GM12878 (cell line): ENCODE measurements around the gene HEBP2. TPM values are rescaled to one million over a fixed set of nuclear protein-coding genes. Genes with fewer than 3 reads are reported as not detected.

ENCODE experiments used
- ATAC-seq: fragments of 200-7000 bp; cut with Tn5 transposase; 3 replicates; pipeline ENCODE4 v1.9.1; 2020; ENCODE audit warnings: mild to moderate bottlenecking, moderate library complexity
- BruUV-seq: library from RNA; stranded (reverse); fragments of 400-500 nt; replicated peaks from 2 replicates; lab custom pipeline; 2021; lab: Mats Ljungman, UMichigan
- CTCF ChIA-PET: fragments of 300-600 bp; sonication (Branson Sonifier 250); formaldehyde crosslinking; extraction: SDS; loops from one replicate; lab custom pipeline; 2021; ENCODE audit warnings: inconsistent platforms; lab: Yijun Ruan, JAX
- POLR2A ChIA-PET: fragments of 350-600 bp; formaldehyde crosslinking; extraction: SDS; loops from one replicate; lab custom pipeline; 2021; ENCODE audit warnings: inconsistent platforms; lab: Charles Lee
- RAD21 ChIA-PET: fragments of 300-600 bp; sonication (Branson Sonifier 250); formaldehyde crosslinking; loops from one replicate; lab custom pipeline; 2023; ENCODE audit warnings: antibody characterized with exemption; ENCODE audit not compliant: unreplicated experiment; lab: Charles Lee
- SMC1A ChIA-PET: fragments of 300-600 bp; sonication (Branson Sonifier 250); formaldehyde crosslinking; loops from one replicate; lab custom pipeline; 2023; ENCODE audit not compliant: unreplicated experiment, uncharacterized antibody; lab: Charles Lee
- DNase-seq: peaks from one replicate; pipeline ENCODE4 v3.0.0-alpha.2; 2011; ENCODE audit warnings: low read depth, low spot score
- FAIRE-seq: peaks from 3 replicates; lab custom pipeline; 2011; peaks lifted over from hg19 to GRCh38; lab: Jason Lieb, UNC
- H2AFZ ChIP-seq: 2 replicates; pipeline ENCODE4 v1.6.0; 2011; ENCODE audit warnings: low read depth, low read length, control low read depth; ENCODE audit not compliant: control insufficient read depth
- H3K27ac ChIP-seq: 2 replicates; pipeline ENCODE4 v1.5.1; 2011; ENCODE audit warnings: control low read depth; ENCODE audit not compliant: control insufficient read depth, insufficient read depth
- H3K27me3 ChIP-seq, 2 experiments: replicated peaks in 1 of 2; 2 replicates each; pipeline versions ENCODE4 v1.6.0 to v1.6.1; 2011; ENCODE audit warnings: low read length in 1 of 2; ENCODE audit not compliant: control insufficient read depth in 2 of 2, insufficient read depth in 2 of 2
- H3K36me3 ChIP-seq, 2 experiments: 2 replicates each; pipeline ENCODE4 v1.5.1; 2011; ENCODE audit warnings: low read length in 1 of 2; ENCODE audit not compliant: control insufficient read depth in 2 of 2, insufficient read depth in 2 of 2
- H3K4me1 ChIP-seq: 2 replicates; pipeline ENCODE4 v1.6.1; 2011; ENCODE audit warnings: mild to moderate bottlenecking, low read length, moderate library complexity, mixed read lengths; ENCODE audit not compliant: control insufficient read depth, insufficient read depth
- H3K4me2 ChIP-seq: 2 replicates; pipeline ENCODE4 v1.6.0; 2011; ENCODE audit warnings: control low read depth; ENCODE audit not compliant: control insufficient read depth, insufficient read depth
- H3K4me3 ChIP-seq: fragments of 200-600 bp; sonication (generic); 2 replicates; pipeline ENCODE4 v1.5.1; 2016
- H3K79me2 ChIP-seq: 2 replicates; pipeline ENCODE4 v1.6.0; 2011; ENCODE audit warnings: low read length; ENCODE audit not compliant: control insufficient read depth, insufficient read depth
- H3K9ac ChIP-seq: 2 replicates; pipeline ENCODE4 v1.8.0; 2011; ENCODE audit warnings: low read length, control low read depth, mixed read lengths; ENCODE audit not compliant: control insufficient read depth, insufficient read depth
- H3K9me3 ChIP-seq: replicated peaks from 3 replicates; pipeline ENCODE4 v1.5.1; 2011; ENCODE audit warnings: mild to moderate bottlenecking, low read length; ENCODE audit not compliant: control insufficient read depth, insufficient read depth
- H4K20me1 ChIP-seq: 2 replicates; pipeline ENCODE4 v1.6.0; 2011; ENCODE audit not compliant: control insufficient read depth, insufficient read depth
- ATF7 ChIP-seq: fragments of 450-650 bp; IDR thresholded peaks from 2 replicates; pipeline ENCODE4 v1.6.1; 2016; ENCODE audit warnings: low read depth, mild to moderate bottlenecking
- BHLHE40 ChIP-seq, 2 experiments: fragments of 450-650 bp in 1 of 2; IDR thresholded peaks; 2 replicates each; pipeline ENCODE4 v1.6.1; 2011 to 2017; ENCODE audit warnings: low read depth in 2 of 2, borderline replicate concordance in 1 of 2, improper control_type of control experiment in 1 of 2, low read length in 1 of 2, mild to moderate bottlenecking in 1 of 2
- CBX3 ChIP-seq: fragments of 200-600 bp; sonication (generic); IDR thresholded peaks from 2 replicates; pipeline ENCODE4 v1.6.1; 2016; ENCODE audit warnings: low read depth, borderline replicate concordance
- E4F1 ChIP-seq: fragments of 450-650 bp; IDR thresholded peaks from 2 replicates; pipeline ENCODE4 v1.6.1; 2018; ENCODE audit warnings: borderline replicate concordance, mild to moderate bottlenecking; ENCODE audit not compliant: partially characterized antibody
- GABPA ChIP-seq: IDR thresholded peaks from 2 replicates; pipeline ENCODE4 v1.6.1; 2014; ENCODE audit warnings: antibody characterized with exemption, low read depth, mild to moderate bottlenecking, inconsistent platforms
- ZNF217 ChIP-seq: fragments of 450-650 bp; IDR thresholded peaks from 2 replicates; pipeline ENCODE4 v1.6.1; 2017; ENCODE audit warnings: antibody characterized with exemption, mild to moderate bottlenecking
- WGBS: methylation state at CpG from one replicate; pipeline ENCODE4 v1.1.6; 2016; ENCODE audit warnings: low lambda C conversion rate; ENCODE audit not compliant: insufficient replicate concordance, insufficient coverage; ENCODE audit errors: missing lambda C conversion rate; 5-methylcytosine and 5-hydroxymethylcytosine counted together
- in situ Hi-C: fragments of 300-500 bp; cut with MboI; formaldehyde crosslinking; loops from 9 replicates; pipeline ENCODE4 v1.14.3; 2018; ENCODE audit warnings: mixed read lengths
- intact Hi-C: fragments of 100-400 bp; cut with micrococcal nuclease; formaldehyde crosslinking; loops from one replicate; pipeline ENCODE4 v1.14.2; 2022; ENCODE audit not compliant: unreplicated experiment
- polyA plus RNA-seq, 11 experiments: library from polyadenylated mRNA; depleted of rRNA in 4 of 11; unstranded in 6 of 11; stranded (reverse) in 5 of 11; fragments of >200 nt; fragmentation: Nextera tagmentation in 4 of 11; fragmentation: Illumina TruSeq in 1 of 11; extraction: Ambion mirVana in 4 of 11; extraction: Trizol in 1 of 11; gene quantifications; 1 replicate in 1 of 11; 2 replicates in 10 of 11; pipeline versions ENCODE4 v1.2.1 to v1.2.3, GENCODE V29; 2011 to 2016; ENCODE audit warnings: inconsistent platforms in 2 of 11, missing spikeins in 2 of 11, low read depth in 1 of 11
- total RNA-seq, 4 experiments: library from RNA; depleted of rRNA in 3 of 4; stranded (reverse); fragments of >200 nt in 3 of 4; fragmentation: Illumina TruSeq in 1 of 4; extraction: Trizol in 1 of 4; gene quantifications; 2 replicates each; pipeline versions ENCODE4 v1.2.1 to v1.2.3, GENCODE V29; 2013 to 2021
- TF ChIP-seq, protein P1 (sequence below): fragments of 450-650 bp; IDR thresholded peaks from 2 replicates; pipeline ENCODE4 v1.6.1; 2016; ENCODE audit warnings: mild to moderate bottlenecking, moderate library complexity, borderline replicate concordance

The HEBP2 gene
- total and polyA plus RNA-seq, 10 of the 15 experiments (the other 5 are each of a cell fraction or from before 2014, with no cell fraction given), result 3.8 to 41.8 (median 16.9) TPM

DNA sequence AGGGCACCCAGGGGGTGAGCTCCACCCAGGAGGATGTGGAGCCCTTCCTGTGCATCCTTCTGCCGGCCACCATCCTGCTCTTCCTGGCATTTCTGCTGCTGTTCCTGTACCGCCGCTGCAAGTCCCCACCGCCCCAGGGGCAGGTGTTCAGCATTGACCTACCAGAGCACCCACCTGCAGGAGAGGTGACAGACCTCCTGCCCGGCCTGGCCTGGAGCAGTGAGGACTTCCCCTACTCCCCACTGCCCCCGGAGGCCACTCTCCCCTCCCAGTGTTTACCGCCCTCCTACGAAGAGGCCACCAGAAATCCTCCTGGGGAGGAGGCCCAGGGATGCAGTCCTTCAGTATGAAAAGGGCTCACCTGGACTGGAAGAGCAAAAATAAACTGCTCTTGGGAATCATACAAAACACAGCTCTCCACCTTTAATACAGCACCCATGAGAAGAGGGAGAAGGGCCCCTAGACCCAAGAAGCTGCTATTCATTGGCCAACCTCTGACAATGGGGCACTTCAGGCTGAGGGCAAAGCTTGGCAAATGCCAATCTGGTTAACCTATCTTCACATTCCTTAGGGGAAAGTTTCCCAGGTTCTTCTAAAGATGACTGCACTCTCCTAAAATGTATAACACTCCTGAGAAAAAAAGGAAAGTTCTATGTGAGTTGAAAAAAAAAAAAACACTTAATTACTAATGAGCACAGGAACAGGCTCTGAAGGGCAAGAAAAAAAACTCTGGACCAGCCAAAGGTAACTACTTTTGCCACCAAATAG lies 21.3 kb upstream of the HEBP2 start:
- no peak overlapping the region for H2AFZ ChIP-seq
- intact Hi-C loops, result no loop called here
- CTCF ChIA-PET, result no interaction called here

More for the DNA sequence above, 21.3 kb upstream of the HEBP2 start:
- H3K4me3 ChIP-seq, result no peak overlapping the region
- no peaks in the 10 kb centered on the region for H3K79me2 ChIP-seq
- 67% methylated on average over 7 of the region's 8 CpGs for WGBS
- no peaks in the 10 kb centered on the region for H3K36me3 ChIP-seq
- peaks cover 0 to 2% of the 10 kb centered on the region in 2 experiments; a peak in 2 of 4 replicates for H3K27me3 ChIP-seq
- in situ Hi-C loops, result no loop called here
- ChIA-PET POLR2A (no interaction called here), RAD21 (no interaction called here), SMC1A (interaction anchor here (0.6 to 2.1 kb wide), 2 partner anchors 12 to 77 kb away, joined by 3 to 6 read pairs; no protein-coding TSS in a partner anchor)
- H3K27ac ChIP-seq, result no peak overlapping the region
- H3K4me2 ChIP-seq, result no peak overlapping the region
- H3K9ac ChIP-seq, result no peak overlapping the region
- no peaks in the 10 kb centered on the region for H4K20me1 ChIP-seq
- BruUV-seq, result no TSS peak
- TF ChIP-seq GABPA (no peak), BHLHE40 (IDR thresholded peaks at IDR 0.05; ENCODE audit: borderline replicate concordance in 1 of 2, low read depth in 2 of 2, low read length in 1 of 2) (no peak), CBX3 (no peak), ATF7 (no peak), E4F1 (no peak), ZNF217 (no peak)
- TF ChIP-seq, protein P1, sequence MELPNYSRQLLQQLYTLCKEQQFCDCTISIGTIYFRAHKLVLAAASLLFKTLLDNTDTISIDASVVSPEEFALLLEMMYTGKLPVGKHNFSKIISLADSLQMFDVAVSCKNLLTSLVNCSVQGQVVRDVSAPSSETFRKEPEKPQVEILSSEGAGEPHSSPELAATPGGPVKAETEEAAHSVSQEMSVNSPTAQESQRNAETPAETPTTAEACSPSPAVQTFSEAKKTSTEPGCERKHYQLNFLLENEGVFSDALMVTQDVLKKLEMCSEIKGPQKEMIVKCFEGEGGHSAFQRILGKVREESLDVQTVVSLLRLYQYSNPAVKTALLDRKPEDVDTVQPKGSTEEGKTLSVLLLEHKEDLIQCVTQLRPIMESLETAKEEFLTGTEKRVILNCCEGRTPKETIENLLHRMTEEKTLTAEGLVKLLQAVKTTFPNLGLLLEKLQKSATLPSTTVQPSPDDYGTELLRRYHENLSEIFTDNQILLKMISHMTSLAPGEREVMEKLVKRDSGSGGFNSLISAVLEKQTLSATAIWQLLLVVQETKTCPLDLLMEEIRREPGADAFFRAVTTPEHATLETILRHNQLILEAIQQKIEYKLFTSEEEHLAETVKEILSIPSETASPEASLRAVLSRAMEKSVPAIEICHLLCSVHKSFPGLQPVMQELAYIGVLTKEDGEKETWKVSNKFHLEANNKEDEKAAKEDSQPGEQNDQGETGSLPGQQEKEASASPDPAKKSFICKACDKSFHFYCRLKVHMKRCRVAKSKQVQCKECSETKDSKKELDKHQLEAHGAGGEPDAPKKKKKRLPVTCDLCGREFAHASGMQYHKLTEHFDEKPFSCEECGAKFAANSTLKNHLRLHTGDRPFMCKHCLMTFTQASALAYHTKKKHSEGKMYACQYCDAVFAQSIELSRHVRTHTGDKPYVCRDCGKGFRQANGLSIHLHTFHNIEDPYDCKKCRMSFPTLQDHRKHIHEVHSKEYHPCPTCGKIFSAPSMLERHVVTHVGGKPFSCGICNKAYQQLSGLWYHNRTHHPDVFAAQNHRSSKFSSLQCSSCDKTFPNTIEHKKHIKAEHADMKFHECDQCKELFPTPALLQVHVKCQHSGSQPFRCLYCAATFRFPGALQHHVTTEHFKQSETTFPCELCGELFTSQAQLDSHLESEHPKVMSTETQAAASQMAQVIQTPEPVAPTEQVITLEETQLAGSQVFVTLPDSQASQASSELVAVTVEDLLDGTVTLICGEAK, result no peak
- FAIRE-seq (no peak), ATAC-seq (no peak), DNase-seq (no peak)
- no peaks in the 10 kb centered on the region for H3K9me3 ChIP-seq
- H3K4me1 ChIP-seq, result no peaks in the 10 kb centered on the region
